Suprapubic skin (tissue), 4 donors: Measurements from ENCODE around the gene SERP1.

Experiments
- CTCF ChIP-seq, 2 donors: fragments of 200-600 bp in 1 of 2; fragments of 450-650 bp in 1 of 2; sonication (generic) in 1 of 2; IDR thresholded peaks; one replicate each; pipeline ENCODE4 v1.5.1; 2016 to 2019; ENCODE audit warnings: antibody characterized with exemption in 2 of 2, mild to moderate bottlenecking in 1 of 2, moderate library complexity in 1 of 2
- EP300 ChIP-seq: sonication (generic); formaldehyde crosslinking; IDR thresholded peaks from one replicate; pipeline ENCODE4 v1.6.1; 2017; ENCODE audit warnings: antibody characterized with exemption
- POLR2A ChIP-seq, 2 donors: fragments of 450-650 bp; IDR thresholded peaks; one replicate each; pipeline ENCODE4 v1.6.1; 2017; ENCODE audit warnings: antibody characterized with exemption in 2 of 2, mild to moderate bottlenecking in 2 of 2, moderate library complexity in 2 of 2
- POLR2AphosphoS5 ChIP-seq, 3 donors: sonication (generic); formaldehyde crosslinking; IDR thresholded peaks; one replicate each; pipeline ENCODE4 v1.6.1; 2017; ENCODE audit warnings: antibody characterized with exemption in 3 of 3

DNA sequence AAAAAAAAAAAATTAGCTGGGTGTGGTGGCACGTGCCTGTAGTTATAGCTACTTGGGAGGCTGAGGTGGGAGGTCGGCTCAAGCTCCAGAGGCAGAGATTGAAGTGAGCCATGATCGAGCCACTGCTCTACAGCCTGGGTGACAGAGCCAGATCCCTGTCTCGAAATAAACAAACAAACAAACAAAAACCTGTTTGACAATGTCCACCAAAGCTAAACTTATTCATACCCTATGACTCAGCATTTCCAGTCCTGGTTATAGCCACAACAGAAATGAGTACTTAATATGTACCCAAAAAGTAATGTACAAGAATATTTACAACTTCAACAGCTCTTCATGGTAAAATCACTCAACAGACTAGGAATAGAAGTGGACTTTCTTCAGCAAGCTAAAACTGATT, 31.1 kb downstream of the SERP1 start:
- no peak for TF ChIP-seq EP300
- no peak for TF ChIP-seq CTCF (IDR thresholded peaks at IDR 0.05)
- TF ChIP-seq POLR2A (IDR thresholded peaks at IDR 0.05) = no peak
- no peak for TF ChIP-seq POLR2AphosphoS5 (IDR thresholded peaks at IDR 0.05)
